SK-N-SH treated with all-trans-retinoic acid at 6 μM for 48 hours (cell line): ENCODE data around the gene MICALL2.

ENCODE experiments used
- GLIS3 ChIP-seq: fragments of 250-450 bp; sonication (Bioruptor Pico); IDR thresholded peaks from 2 replicates; pipeline ENCODE4 v1.5.0; 2020; ENCODE audit warnings: mild to moderate bottlenecking, moderate library complexity
- PPARA ChIP-seq: fragments of 250-450 bp; sonication (Bioruptor Pico); IDR thresholded peaks from 2 replicates; pipeline ENCODE4 v1.5.0; 2020; ENCODE audit warnings: mild to moderate bottlenecking, borderline replicate concordance
- RARB ChIP-seq: fragments of 250-450 bp; sonication (Bioruptor Pico); IDR thresholded peaks from 2 replicates; pipeline ENCODE4 v1.8.0; 2021; ENCODE audit warnings: mild to moderate bottlenecking, moderate library complexity
- ZFP30 ChIP-seq: fragments of 450-650 bp; formaldehyde crosslinking; IDR thresholded peaks from 2 replicates; pipeline ENCODE4 v1.5.0; 2022; ENCODE audit warnings: mild to moderate bottlenecking, moderate library complexity

DNA sequence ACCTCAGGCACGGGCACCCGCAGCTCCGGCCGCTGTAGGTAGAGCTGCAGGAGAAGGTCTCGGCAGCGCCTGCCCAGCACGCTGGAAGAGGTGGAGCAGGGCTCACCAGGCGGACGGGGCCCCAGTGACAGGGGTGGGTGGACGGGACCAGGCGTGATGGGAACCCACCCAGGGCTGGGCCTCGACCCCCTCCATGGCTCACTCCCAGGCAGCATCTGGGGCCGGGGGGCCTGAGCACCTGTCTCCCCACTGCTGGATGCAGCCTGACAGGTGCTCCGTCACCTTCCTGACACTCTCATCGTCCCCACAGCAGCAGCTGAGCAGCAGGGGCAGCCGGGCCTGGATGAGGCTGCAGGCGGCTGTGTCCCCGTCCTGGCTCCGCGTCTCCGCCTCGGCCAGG, 16.7 kb upstream of the MICALL2 start:
- TF ChIP-seq ZFP30 (CRISPR knock-in tag) (no peak), RARB (CRISPR knock-in tag) (no peak), GLIS3 (CRISPR knock-in tag) (no peak), PPARA (CRISPR knock-in tag) (no peak)
